GM18907 (cell line): ENCODE results near the gene TOR1A.

Experiments
- ATAC-seq: cut with Tn5 transposase; IDR thresholded peaks from one replicate; pipeline ENCODE4 v1.9.1; 2021; ENCODE audit warnings: mild to moderate bottlenecking, moderate library complexity; ENCODE audit not compliant: unreplicated experiment

TOR1A gene

GRCh38 chr9:129823935-129824601, at the start of gene TOR1A:
Gene TOR1A (minus strand): TSS chr9:129824136. CDS start chr9:129824085, 51 bp downstream.
- ATAC-seq = peak; percentile 82

- ATAC-seq = no peak
These were observed 47.1 kb upstream of the TOR1A start for GRCh38 chr9:129871046-129871445.

- no peak for ATAC-seq
These were observed 45.9 kb upstream of the TOR1A start for GRCh38 chr9:129869585-129870501.

GRCh38 chr9:129868872-129869486, 45.0 kb upstream of the TOR1A start:
- ATAC-seq = no peak

- no peak for ATAC-seq
These were observed 44.3 kb upstream of the TOR1A start for GRCh38 chr9:129868023-129868871.

- ATAC-seq = no peak
These were observed 43.4 kb upstream of the TOR1A start for GRCh38 chr9:129867136-129868022.

GRCh38 chr9:129866394-129867135, 42.6 kb upstream of the TOR1A start:
- no peak for ATAC-seq

- no peak for ATAC-seq
These were observed 41.9 kb upstream of the TOR1A start for GRCh38 chr9:129865668-129866320.

GRCh38 chr9:129864991-129865647, 41.2 kb upstream of the TOR1A start:
- ATAC-seq = no peak

GRCh38 chr9:129863059-129863690, 39.2 kb upstream of the TOR1A start:
- peak; percentile 61 for ATAC-seq

GRCh38 chr9:129861447-129861827, 37.5 kb upstream of the TOR1A start:
- ATAC-seq = no peak

GRCh38 chr9:129860653-129861446, 36.9 kb upstream of the TOR1A start:
- ATAC-seq = no peak

- ATAC-seq = no peak
These were observed 34.4 kb upstream of the TOR1A start for GRCh38 chr9:129858167-129858962.

GRCh38 chr9:129857207-129857606, 33.3 kb upstream of the TOR1A start:
- no peak for ATAC-seq

GRCh38 chr9:129854588-129855110, 30.7 kb upstream of the TOR1A start:
- ATAC-seq = no peak

- ATAC-seq = no peak
These were observed 29.7 kb upstream of the TOR1A start for GRCh38 chr9:129853614-129854013.
